HFFc6 (cell line): ENCODE measurements around the gene SFRP4. TPM values are rescaled to one million over a fixed set of nuclear protein-coding genes. Genes with fewer than 3 reads are reported as not detected.

Experiments used
- DNase-seq: peaks from one replicate; pipeline ENCODE4 v3.0.0-alpha.2; 2018
- H3K27ac Mint-ChIP-seq: 2 replicates; pipeline ENCODE4 v1.8.0; 2020; ENCODE audit warnings: mild to moderate bottlenecking, mixed read lengths
- H3K27me3 Mint-ChIP-seq: 2 replicates; pipeline ENCODE4 v1.8.0; 2021; ENCODE audit warnings: mild to moderate bottlenecking, moderate library complexity, mixed read lengths; ENCODE audit not compliant: insufficient read depth
- H3K36me3 Mint-ChIP-seq: 2 replicates; pipeline ENCODE4 v1.8.0; 2021; ENCODE audit warnings: low read depth, mixed read lengths
- H3K4me1 Mint-ChIP-seq: 2 replicates; pipeline ENCODE4 v1.8.0; 2020; ENCODE audit warnings: low read depth, mixed read lengths
- H3K4me3 Mint-ChIP-seq: 2 replicates; pipeline ENCODE4 v1.8.0; 2020; ENCODE audit warnings: mild to moderate bottlenecking, moderate library complexity, mixed read lengths
- H3K9me3 Mint-ChIP-seq: 2 replicates; pipeline ENCODE4 v1.8.0; 2020; ENCODE audit warnings: mild to moderate bottlenecking, mixed read lengths
- CTCF ChIP-seq: fragments of 200-600 bp; sonication (generic); IDR thresholded peaks from 2 replicates; pipeline ENCODE4 v1.5.0; 2021; ENCODE audit warnings: antibody characterized with exemption, mild to moderate bottlenecking
- total RNA-seq, 6 experiments: library from RNA; stranded (reverse); fragmentation: NEBNext Ultra II Directional; extraction: Animal tissue kit (Norgen Biotek cat#: 25700); gene quantifications; 2 replicates in 1 of 6; 3 replicates in 5 of 6; pipeline ENCODE4 v1.2.3, GENCODE V29; 2021

SFRP4 gene
- total RNA-seq, 6 experiments from 2014 or later = not detected

- DNase-seq = no peak
- Mint-ChIP-seq H3K27me3 (no peaks in the 10 kb centered on the region), H3K27ac (no peak overlapping the region), H3K9me3 (peaks cover 46% of the 10 kb centered on the region), H3K36me3 (no peaks in the 10 kb centered on the region), H3K4me3 (no peak overlapping the region), H3K4me1 (no peaks in the 10 kb centered on the region)
- TF ChIP-seq CTCF = no peak
Measured at GRCh38 chr7:37944737-37945054, 28.1 kb upstream of the SFRP4 start.

DNA sequence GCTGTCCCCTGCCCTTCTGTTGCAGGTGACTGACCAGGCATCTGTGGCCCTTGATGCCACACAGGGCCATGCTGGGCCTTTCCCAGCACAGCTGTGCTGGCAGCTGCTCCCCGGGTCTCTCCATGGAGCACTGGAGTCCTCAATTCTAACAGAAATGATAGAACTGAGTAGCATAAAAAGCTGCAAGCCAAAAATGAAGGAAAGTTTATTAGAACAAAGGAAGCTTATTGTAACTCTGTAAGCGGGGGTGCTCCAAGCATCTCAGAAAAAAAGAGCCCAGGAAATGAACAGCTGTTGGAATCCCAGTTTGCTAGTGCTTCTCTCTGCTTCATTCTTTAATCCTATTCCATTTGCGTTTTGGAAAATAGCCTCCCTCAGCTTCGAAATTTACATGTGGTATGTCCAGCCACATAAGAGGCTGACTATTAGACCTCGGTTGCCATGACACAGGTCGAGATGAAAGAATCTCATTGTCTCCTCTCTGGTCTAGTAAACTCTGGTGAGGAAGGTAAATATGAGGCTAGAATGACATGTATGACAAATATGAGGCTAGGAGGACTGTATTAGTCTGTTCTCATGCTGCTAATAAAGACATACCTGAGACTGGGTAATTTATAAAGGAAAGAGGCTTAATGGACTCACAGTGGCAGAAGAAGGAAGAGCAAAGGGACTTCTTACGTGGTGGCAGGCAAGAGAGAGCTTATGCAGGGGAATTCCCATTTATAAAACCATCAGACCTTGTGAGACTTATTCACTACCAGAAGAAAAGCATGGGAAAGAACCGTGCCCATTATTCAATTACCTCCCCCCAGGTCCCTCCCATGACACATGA is 27.5 kb upstream of the SFRP4 start:
- Mint-ChIP-seq H3K36me3 (no peaks in the 10 kb centered on the region), H3K27me3 (no peaks in the 10 kb centered on the region), H3K4me1 (no peaks in the 10 kb centered on the region), H3K4me3 (no peak overlapping the region), H3K9me3 (peaks cover 46% of the 10 kb centered on the region), H3K27ac (no peak overlapping the region)
- TF ChIP-seq CTCF = no peak
- no peak for DNase-seq

GRCh38 chr7:37942934-37943610 is 26.5 kb upstream of the SFRP4 start:
- Mint-ChIP-seq H3K27me3 (no peaks in the 10 kb centered on the region; the same call in 1 of the 2 replicates), H3K27ac (no peak overlapping the region), H3K9me3 (peaks cover 43% of the 10 kb centered on the region), H3K4me1 (no peaks in the 10 kb centered on the region), H3K4me3 (no peak overlapping the region), H3K36me3 (no peaks in the 10 kb centered on the region)
- DNase-seq = no peak
- TF ChIP-seq CTCF = no peak

DNA sequence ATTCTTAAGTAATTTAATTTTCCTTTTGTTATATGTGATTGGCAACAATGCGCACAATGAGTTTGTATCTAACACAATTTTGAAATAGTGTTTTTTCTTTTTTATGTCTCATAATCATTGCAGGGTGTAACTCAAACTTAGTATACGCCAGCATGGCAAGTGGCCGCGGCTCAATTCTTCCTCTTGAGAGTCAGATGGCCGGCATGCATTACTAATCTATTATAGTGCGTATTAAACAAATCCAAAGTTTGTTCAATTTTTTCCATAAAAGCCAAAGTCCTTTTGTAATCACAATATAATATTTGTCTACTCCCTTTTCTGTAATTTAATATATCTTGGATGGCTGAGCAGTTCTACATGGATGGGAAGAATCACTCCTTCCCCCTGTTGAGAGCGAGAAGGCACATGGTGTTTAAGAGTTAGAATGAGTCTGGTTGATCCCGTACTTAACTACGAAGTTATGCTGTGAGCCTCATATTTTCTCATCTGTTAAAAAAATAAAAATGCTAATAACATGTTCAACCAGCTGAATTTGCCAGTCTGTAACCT is 16.5 kb upstream of the SFRP4 start:
- no peak for DNase-seq

GRCh38 chr7:37932543-37932942 is 15.9 kb upstream of the SFRP4 start:
- TF ChIP-seq CTCF = no peak
- Mint-ChIP-seq H3K4me1 (no peaks in the 10 kb centered on the region), H3K4me3 (no peak overlapping the region), H3K9me3 (peaks cover 39% of the 10 kb centered on the region), H3K36me3 (no peaks in the 10 kb centered on the region), H3K27ac (no peak overlapping the region), H3K27me3 (no peaks in the 10 kb centered on the region)
- DNase-seq = no peak

More for the DNA sequence above, 16.5 kb upstream of the SFRP4 start:
- Mint-ChIP-seq H3K36me3 (no peaks in the 10 kb centered on the region), H3K4me1 (no peaks in the 10 kb centered on the region), H3K27me3 (no peaks in the 10 kb centered on the region; the same call in 1 of the 2 replicates), H3K9me3 (peaks cover 39% of the 10 kb centered on the region), H3K27ac (no peak overlapping the region), H3K4me3 (no peak overlapping the region)
- TF ChIP-seq CTCF = no peak
